ENCODE measurements around the gene SLC6A7.

SLC6A7 gene

GRCh38 chr5:150175076-150175475 lies 14.8 kb upstream of the SLC6A7 start:
- Histone ChIP-seq H3K36me3 (ENCODE audit: insufficient read depth, low read length) (no peaks in the 10 kb centered on the region), H3K4me3 (ENCODE audit: low read length, poor library complexity, severe bottlenecking) (no peak overlapping the region), H3K9me3 (ENCODE audit: insufficient read depth, low read depth, low read length) (no peaks in the 10 kb centered on the region), H3K9me2 (replicated peaks; ENCODE audit: low read depth, low read length) (no peaks in the 10 kb centered on the region), H3K4me1 (ENCODE audit: insufficient read depth, low read length, poor library complexity, severe bottlenecking) (no peaks in the 10 kb centered on the region), H3K4me2 (ENCODE audit: low read depth, low read length, poor library complexity, severe bottlenecking) (no peak overlapping the region), H3K27me3 (ENCODE audit: insufficient read depth, low read length, poor library complexity, severe bottlenecking) (no peaks in the 10 kb centered on the region), H4K20me1 (ENCODE audit: insufficient read depth, low read length, poor library complexity, severe bottlenecking) (no peaks in the 10 kb centered on the region), H2AFZ (ENCODE audit: low read length) (peak overlapping the region; percentile 72), H3K9ac (ENCODE audit: low read depth, low read length, poor library complexity, severe bottlenecking) (no peak overlapping the region), H3K79me2 (ENCODE audit: insufficient read depth, low read length) (no peaks in the 10 kb centered on the region), H3F3A (ENCODE audit: low read depth) (no peaks in the 10 kb centered on the region)
- no peak for TF ChIP-seq CTCF (conservative IDR thresholded peaks at IDR 0.05; ENCODE audit: low read length)
- TF ChIP-seq EZH2phosphoT487 (IDR thresholded peaks at IDR 0.05; ENCODE audit: borderline replicate concordance) = no peak

DNA sequence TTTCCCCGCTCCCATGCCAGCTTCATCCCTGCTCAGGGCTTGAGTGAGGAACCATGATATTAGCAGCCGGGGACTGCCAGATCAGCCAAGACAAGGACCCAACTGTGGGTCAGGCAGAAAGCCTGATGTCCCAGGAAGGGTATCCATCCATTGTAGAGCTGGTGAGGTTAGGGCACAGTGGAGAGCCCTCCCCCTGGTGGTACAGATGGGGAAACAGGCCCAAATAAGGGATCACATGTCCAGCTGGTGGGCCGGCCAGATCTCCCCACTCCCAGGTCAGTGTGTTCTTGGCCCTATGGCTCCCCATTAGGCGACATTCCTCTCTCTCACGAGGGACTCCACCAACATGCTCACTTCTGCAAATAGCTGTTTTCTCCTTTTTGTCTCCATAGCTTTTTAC lies 14.3 kb upstream of the SLC6A7 start:
- peak overlapping the region; percentile 72 for H2AFZ ChIP-seq (ENCODE audit: low read length)
- H3K4me1 ChIP-seq (ENCODE audit: insufficient read depth, low read length, poor library complexity, severe bottlenecking) = no peaks in the 10 kb centered on the region
- no peaks in the 10 kb centered on the region for H3K27me3 ChIP-seq (ENCODE audit: insufficient read depth, low read length, poor library complexity, severe bottlenecking)
- no peak overlapping the region for H3K4me2 ChIP-seq (ENCODE audit: low read depth, low read length, poor library complexity, severe bottlenecking)
- H3K9me3 ChIP-seq (ENCODE audit: insufficient read depth, low read depth, low read length) = no peaks in the 10 kb centered on the region
- no peak overlapping the region for H3K4me3 ChIP-seq (ENCODE audit: low read length, poor library complexity, severe bottlenecking)
- H3K9me2 ChIP-seq (replicated peaks; ENCODE audit: low read depth, low read length) = no peaks in the 10 kb centered on the region
- TF ChIP-seq CTCF (conservative IDR thresholded peaks at IDR 0.05; ENCODE audit: low read length) (peak; percentile 68), EZH2phosphoT487 (IDR thresholded peaks at IDR 0.05; ENCODE audit: borderline replicate concordance) (no peak)
- H3K9ac ChIP-seq (ENCODE audit: low read depth, low read length, poor library complexity, severe bottlenecking) = no peak overlapping the region
- no peaks in the 10 kb centered on the region for H3F3A ChIP-seq (ENCODE audit: low read depth)
- H4K20me1 ChIP-seq (ENCODE audit: insufficient read depth, low read length, poor library complexity, severe bottlenecking) = no peaks in the 10 kb centered on the region
- no peaks in the 10 kb centered on the region for H3K36me3 ChIP-seq (ENCODE audit: insufficient read depth, low read length)
- H3K79me2 ChIP-seq (ENCODE audit: insufficient read depth, low read length) = no peaks in the 10 kb centered on the region

DNA sequence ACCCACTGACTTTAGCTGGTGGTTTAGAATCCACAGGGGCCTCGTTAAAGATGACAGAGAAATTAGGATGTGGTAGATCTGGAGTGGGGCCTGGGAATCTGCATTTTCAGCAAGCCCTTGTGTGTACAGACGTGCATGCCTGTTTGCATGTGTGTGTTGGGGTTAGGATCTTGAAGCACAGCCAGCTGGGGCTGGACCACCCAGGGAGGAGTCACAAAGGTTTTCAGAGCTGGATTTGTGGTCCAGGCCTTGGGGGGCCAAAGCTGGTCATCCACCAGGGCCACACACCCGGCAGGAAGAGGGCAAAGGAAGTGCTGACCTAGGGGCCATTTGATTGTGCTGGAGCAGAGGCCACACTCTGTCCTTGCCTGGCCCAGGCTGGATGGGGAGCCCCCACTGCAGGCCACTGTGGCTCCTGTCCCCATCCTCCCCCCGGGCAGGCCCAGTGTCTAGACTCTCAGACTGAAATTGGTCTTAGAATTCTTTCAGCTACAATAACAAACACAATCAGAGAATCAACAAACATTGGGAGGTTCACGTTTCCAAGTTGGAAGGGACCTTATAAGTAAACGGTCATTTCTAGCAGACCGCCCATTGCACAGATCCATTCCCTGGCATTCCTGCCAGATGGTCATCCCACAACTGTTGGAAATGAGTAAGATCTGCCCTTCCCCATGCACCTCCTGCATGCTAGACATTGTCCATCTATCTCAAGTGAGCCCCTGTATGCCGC lies 13.0 kb upstream of the SLC6A7 start:
- Histone ChIP-seq H3K4me1 (ENCODE audit: insufficient read depth, low read length, poor library complexity, severe bottlenecking) (no peaks in the 10 kb centered on the region), H3K4me3 (ENCODE audit: low read length, poor library complexity, severe bottlenecking) (no peak overlapping the region), H3K4me2 (ENCODE audit: low read depth, low read length, poor library complexity, severe bottlenecking) (no peak overlapping the region), H3K9me3 (ENCODE audit: insufficient read depth, low read depth, low read length) (no peaks in the 10 kb centered on the region), H3K79me2 (ENCODE audit: insufficient read depth, low read length) (no peaks in the 10 kb centered on the region), H3K9me2 (replicated peaks; ENCODE audit: low read depth, low read length) (no peaks in the 10 kb centered on the region), H3K27me3 (ENCODE audit: insufficient read depth, low read length, poor library complexity, severe bottlenecking) (no peaks in the 10 kb centered on the region), H3K36me3 (ENCODE audit: insufficient read depth, low read length) (no peaks in the 10 kb centered on the region), H3F3A (ENCODE audit: low read depth) (no peaks in the 10 kb centered on the region), H3K9ac (ENCODE audit: low read depth, low read length, poor library complexity, severe bottlenecking) (no peak overlapping the region), H4K20me1 (ENCODE audit: insufficient read depth, low read length, poor library complexity, severe bottlenecking) (no peaks in the 10 kb centered on the region), H2AFZ (ENCODE audit: low read length) (no peak overlapping the region)
- TF ChIP-seq CTCF (conservative IDR thresholded peaks at IDR 0.05; ENCODE audit: low read length) = no peak
- TF ChIP-seq EZH2phosphoT487 (IDR thresholded peaks at IDR 0.05; ENCODE audit: borderline replicate concordance) = no peak

All from Loucy (cell line).